Stomach smooth muscle (tissue), 2 donors: ENCODE results near the gene VCL.
"Not testable (repeated sequence)": the region's sequence is repeated elsewhere in the genome, so short reads cannot be mapped to it uniquely, and the experiment has no call there.

ENCODE experiments used
- H3K27ac ChIP-seq: one replicate; pipeline ENCODE4 v1.7.0; 2013; ENCODE audit warnings: mild to moderate bottlenecking, low read length, inconsistent platforms
- H3K27me3 ChIP-seq, 2 donors: one replicate each; pipeline ENCODE4 v1.7.0; 2013; ENCODE audit warnings: low read length in 2 of 2; ENCODE audit not compliant: insufficient read depth in 2 of 2, control insufficient read depth in 1 of 2
- H3K36me3 ChIP-seq, 2 donors: one replicate each; pipeline ENCODE4 v1.7.0; 2013; ENCODE audit warnings: low read length in 2 of 2; ENCODE audit not compliant: control insufficient read depth in 2 of 2, insufficient read depth in 2 of 2
- H3K4me1 ChIP-seq: one replicate; pipeline ENCODE4 v1.7.0; 2013; ENCODE audit warnings: low read length; ENCODE audit not compliant: control insufficient read depth, insufficient read depth
- H3K4me3 ChIP-seq, 2 donors: one replicate each; pipeline ENCODE4 v1.7.0; 2013; ENCODE audit warnings: low read length in 2 of 2
- H3K9ac ChIP-seq, 2 donors: one replicate each; pipeline ENCODE4 v1.7.0; 2013; ENCODE audit warnings: low read length in 2 of 2, mild to moderate bottlenecking in 1 of 2
- H3K9me3 ChIP-seq, 2 donors: one replicate each; pipeline ENCODE4 v1.7.0; 2013; ENCODE audit warnings: low read length in 2 of 2; ENCODE audit not compliant: control insufficient read depth in 2 of 2
- donor health status: healthy.
- donor health status: Pancreatic carcinoma.

The VCL gene

GRCh38 chr10:73992899-73993788, 4.8 kb upstream of the VCL start:
- Histone ChIP-seq H3K9me3 (no peaks in the 10 kb centered on the region), H3K27ac (no peak overlapping the region), H3K36me3 (no peaks in the 10 kb centered on the region), H3K27me3 (no peaks in the 10 kb centered on the region), H3K9ac (no peak overlapping the region), H3K4me3 (no peak overlapping the region), H3K4me1 (peaks cover 6% of the 10 kb centered on the region)

DNA sequence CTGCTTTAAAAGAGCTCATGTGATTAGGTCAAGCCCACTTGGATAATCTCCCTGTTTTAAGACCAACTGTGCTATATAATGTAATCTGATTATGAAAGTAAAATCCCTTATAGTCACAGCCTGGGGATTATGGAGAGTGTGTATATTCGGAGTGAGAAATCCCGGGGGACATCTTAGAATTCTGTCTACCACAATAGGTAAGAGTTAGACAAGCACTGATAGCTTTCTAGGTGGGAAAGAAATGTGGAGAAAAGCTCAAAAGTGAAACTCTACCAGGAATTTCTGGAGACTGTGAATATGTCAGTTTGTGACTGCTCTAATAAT, 2.9 kb upstream of the VCL start:
- peaks cover 10% of the 10 kb centered on the region for H3K4me1 ChIP-seq
- no peak overlapping the region for H3K27ac ChIP-seq
- no peak overlapping the region for H3K4me3 ChIP-seq
- H3K9ac ChIP-seq: no peak overlapping the region
- no peaks in the 10 kb centered on the region for H3K27me3 ChIP-seq
- no peaks in the 10 kb centered on the region for H3K9me3 ChIP-seq
- H3K36me3 ChIP-seq: no peaks in the 10 kb centered on the region

DNA sequence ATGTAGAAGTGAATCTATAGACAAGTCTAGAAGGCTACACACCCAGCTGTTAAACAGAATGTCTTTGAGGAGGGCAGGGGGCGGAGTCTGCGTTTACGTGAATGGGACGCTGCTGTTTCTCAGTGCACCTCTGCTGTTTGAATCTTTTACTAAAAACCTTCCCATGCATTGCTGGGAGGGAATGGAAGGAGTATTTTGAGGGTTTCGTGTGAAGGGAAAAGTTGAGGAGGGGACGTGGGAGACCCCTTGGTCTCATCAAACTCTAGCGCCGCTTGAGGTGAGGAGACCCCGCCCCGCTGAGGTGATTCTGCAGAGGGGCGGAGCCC, 492 bp upstream of the VCL start:
- no peaks in the 10 kb centered on the region for H3K9me3 ChIP-seq
- peak overlapping the region; percentile 89 to 100 for H3K4me3 ChIP-seq
- H3K27ac ChIP-seq: peak overlapping the region; percentile 73
- H3K27me3 ChIP-seq: no peaks in the 10 kb centered on the region
- peak overlapping the region; percentile 69 to 72 for H3K9ac ChIP-seq
- no peaks in the 10 kb centered on the region for H3K36me3 ChIP-seq
- peaks cover 20% of the 10 kb centered on the region for H3K4me1 ChIP-seq

DNA sequence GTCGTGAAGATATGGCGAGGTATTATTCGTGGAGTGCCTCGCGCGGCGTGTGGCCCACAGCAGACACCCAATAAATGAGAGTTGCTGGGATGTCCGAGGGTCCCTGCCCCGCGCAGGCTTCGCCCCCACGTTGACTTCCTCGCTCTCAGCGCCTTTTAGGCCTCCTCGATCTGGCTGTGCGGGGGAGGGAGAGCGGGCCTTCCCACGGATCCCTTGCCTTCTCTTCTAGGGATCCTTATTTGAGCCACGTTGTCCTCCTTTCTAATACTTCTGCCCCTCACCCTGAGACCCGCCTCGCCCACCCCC, 660 bp downstream of the VCL start:
- Histone ChIP-seq H3K9me3 (no peaks in the 10 kb centered on the region), H3K9ac (peak overlapping the region; percentile 97 to 99), H3K27ac (peak overlapping the region; percentile 98), H3K27me3 (no peaks in the 10 kb centered on the region), H3K36me3 (no peaks in the 10 kb centered on the region), H3K4me1 (peaks cover 27% of the 10 kb centered on the region), H3K4me3 (peak overlapping the region; percentile 98 to 100)

- Histone ChIP-seq H3K27ac (peak overlapping the region; percentile 98), H3K27me3 (no peaks in the 10 kb centered on the region), H3K36me3 (no peaks in the 10 kb centered on the region), H3K4me1 (peaks cover 28% of the 10 kb centered on the region), H3K4me3 (peak overlapping the region; percentile 98 to 100), H3K9me3 (no peaks in the 10 kb centered on the region), H3K9ac (peak overlapping the region; percentile 97 to 99)
These were observed 1.2 kb downstream of the VCL start for GRCh38 chr10:73998929-73999691.

DNA sequence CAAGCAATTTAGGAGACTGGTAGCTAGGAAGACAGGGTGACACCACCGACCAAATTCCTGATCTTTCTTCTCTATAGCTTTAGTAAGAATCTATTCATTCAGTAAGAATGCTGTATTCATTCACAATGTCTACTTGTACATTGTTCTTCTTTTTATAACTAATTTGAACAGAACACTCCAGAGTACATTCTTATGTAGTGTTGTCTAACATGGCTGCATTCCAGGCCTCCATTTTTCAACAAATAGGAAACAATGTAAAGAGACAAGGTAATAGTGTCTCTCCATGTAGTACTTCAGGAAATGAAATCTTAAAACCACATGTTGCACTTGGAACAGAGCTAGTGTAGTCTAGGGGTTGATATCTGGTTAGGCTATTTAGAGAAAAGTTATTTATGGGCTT, 1.8 kb downstream of the VCL start:
- H3K4me1 ChIP-seq: peaks cover 33% of the 10 kb centered on the region
- no peaks in the 10 kb centered on the region for H3K9me3 ChIP-seq
- peak overlapping the region; percentile 98 for H3K27ac ChIP-seq
- no peaks in the 10 kb centered on the region for H3K27me3 ChIP-seq
- peak overlapping the region; percentile 98 to 100 for H3K4me3 ChIP-seq
- H3K36me3 ChIP-seq: no peaks in the 10 kb centered on the region
- H3K9ac ChIP-seq: peak overlapping the region; percentile 97 to 99

DNA sequence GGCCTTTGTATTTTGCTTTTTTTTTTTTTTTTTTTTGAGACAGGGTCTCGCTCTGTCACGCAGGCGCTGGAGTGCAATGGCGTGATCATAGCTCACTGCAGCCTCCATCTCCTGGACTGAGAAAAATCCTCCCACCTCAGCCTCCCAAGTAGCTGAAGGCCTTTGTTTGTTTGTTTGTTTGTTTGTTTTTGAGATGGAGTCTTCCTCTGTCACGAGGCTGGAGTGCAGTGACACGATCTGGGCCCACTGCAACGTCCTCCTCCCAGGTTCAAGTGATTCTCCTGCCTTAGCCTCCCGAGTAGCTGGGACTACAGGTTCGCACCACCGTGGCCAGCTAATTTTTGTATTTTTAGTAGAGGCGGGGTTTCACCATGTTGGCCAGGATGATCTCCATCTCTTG, 2.3 kb downstream of the VCL start:
- not testable (repeated sequence) for H3K27me3 ChIP-seq, H3K9me3 ChIP-seq, H3K36me3 ChIP-seq
- H3K4me3 ChIP-seq: peak overlapping the region; percentile 98 to 100
- peaks cover 36% of the 10 kb centered on the region for H3K4me1 ChIP-seq
- peak overlapping the region in 1 of 2 donors; percentile 99 for H3K9ac ChIP-seq
- H3K27ac ChIP-seq: peak overlapping the region; percentile 31

- no peaks in the 10 kb centered on the region for H3K27me3 ChIP-seq
- no peaks in the 10 kb centered on the region for H3K36me3 ChIP-seq
- H3K9ac ChIP-seq: peak overlapping the region; percentile 29 to 57
- H3K4me3 ChIP-seq: peak overlapping the region; percentile 56 to 100
- H3K9me3 ChIP-seq: no peaks in the 10 kb centered on the region
- H3K27ac ChIP-seq: peak overlapping the region; percentile 31
- H3K4me1 ChIP-seq: peaks cover 36% of the 10 kb centered on the region
These were observed 3.2 kb downstream of the VCL start for GRCh38 chr10:74000892-74001669.

GRCh38 chr10:74006269-74006668, 8.4 kb downstream of the VCL start:
- no peak overlapping the region for H3K27ac ChIP-seq
- no peaks in the 10 kb centered on the region for H3K27me3 ChIP-seq
- no peak overlapping the region for H3K9ac ChIP-seq
- H3K36me3 ChIP-seq: no peaks in the 10 kb centered on the region
- H3K4me1 ChIP-seq: peaks cover 23% of the 10 kb centered on the region
- no peak overlapping the region for H3K4me3 ChIP-seq
- H3K9me3 ChIP-seq: no peaks in the 10 kb centered on the region

DNA sequence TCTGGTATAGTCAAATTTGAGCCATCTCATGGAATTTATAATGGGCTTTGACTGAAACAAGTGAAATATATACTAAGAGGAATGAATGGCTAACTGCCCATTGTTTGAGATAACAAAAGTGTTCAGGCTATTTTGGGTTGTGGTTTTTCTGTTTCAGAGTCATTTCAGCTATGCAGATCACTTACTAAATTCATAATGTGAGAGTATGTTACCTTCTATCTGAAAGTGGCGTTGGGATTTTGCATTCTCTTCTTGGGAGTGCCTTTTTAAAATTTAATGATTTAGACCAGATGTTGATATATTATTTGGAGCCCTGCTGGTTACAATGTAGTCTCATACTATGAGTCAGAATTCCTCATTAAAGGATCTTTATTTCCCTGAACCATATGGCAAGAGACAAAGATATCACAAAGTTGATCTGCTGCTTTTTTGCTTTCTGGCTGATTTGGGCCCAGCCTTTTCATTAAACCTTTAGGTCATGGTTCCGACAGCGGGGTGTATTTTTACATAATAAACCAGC, 10.4 kb downstream of the VCL start:
- H3K4me1 ChIP-seq: peaks cover 32% of the 10 kb centered on the region
- no peak overlapping the region for H3K27ac ChIP-seq
- H3K27me3 ChIP-seq: no peaks in the 10 kb centered on the region
- no peaks in the 10 kb centered on the region for H3K9me3 ChIP-seq
- H3K36me3 ChIP-seq: no peaks in the 10 kb centered on the region
- no peak overlapping the region for H3K4me3 ChIP-seq
- no peak overlapping the region for H3K9ac ChIP-seq
